Measurements from ENCODE around the gene TMTC1. TPM values are rescaled to one million over a fixed set of nuclear protein-coding genes. Genes with fewer than 3 reads are reported as not detected.
"Not testable (repeated sequence)": the region's sequence is repeated elsewhere in the genome, so short reads cannot be mapped to it uniquely, and the experiment has no call there.

TMTC1 gene
- total RNA-seq, 1 experiment from 2014 or later, result not detected

GRCh38 chr12:29559198-29559597, 224.5 kb downstream of the TMTC1 start:
- Mint-ChIP-seq H3K27me3 (ENCODE audit: insufficient read depth, unreplicated experiment) (peaks cover 11% of the 10 kb centered on the region), H3K4me3 (ENCODE audit: unreplicated experiment) (no peak overlapping the region), H3K27ac (ENCODE audit: unreplicated experiment) (no peak overlapping the region), H3K36me3 (ENCODE audit: insufficient read depth, unreplicated experiment) (no peaks in the 10 kb centered on the region), H3K9me3 (ENCODE audit: unreplicated experiment) (peaks cover 5% of the 10 kb centered on the region), H3K4me1 (ENCODE audit: low read depth, unreplicated experiment) (no peaks in the 10 kb centered on the region)
- intact Hi-C loops (cut with micrococcal nuclease; ENCODE audit: unreplicated experiment), result loop anchor here (10.0 kb wide), 1 partner anchor 146 kb away; no protein-coding TSS in a partner anchor
- Histone ChIP-seq H3K4me3 (ENCODE audit: low read depth, low read length) (no peak overlapping the region), H3K4me1 (no peaks in the 10 kb centered on the region), H3K36me3 (ENCODE audit: control insufficient read depth, insufficient read depth, low read length) (no peaks in the 10 kb centered on the region), H3K27me3 (replicated peaks; ENCODE audit: control insufficient read depth, insufficient read depth, low read length) (no peaks in the 10 kb centered on the region), H3K9me3 (no peaks in the 10 kb centered on the region)
- DNase-seq, result no peak
- BruUV-seq (replicated peaks), result no TSS peak
- TF ChIP-seq CTCF (IDR thresholded peaks at IDR 0.05; ENCODE audit: insufficient read depth in 1 of 2, low read depth in 1 of 2, low read length in 1 of 2, severe bottlenecking in 1 of 2, unreplicated experiment in 1 of 2), result no peak
- ChIA-PET CTCF (interaction anchor here (0.5 kb wide), 1 partner anchor 882 kb away, joined by 3 read pairs; no protein-coding TSS in a partner anchor), POLR2A (no interaction called here)

GRCh38 chr12:29556363-29556762, 227.4 kb downstream of the TMTC1 start:
- DNase-seq, result no peak
- POLR2A ChIA-PET, result no interaction called here
- Histone ChIP-seq H3K4me1 (no peaks in the 10 kb centered on the region), H3K9me3 (no peaks in the 10 kb centered on the region), H3K36me3 (ENCODE audit: control insufficient read depth, insufficient read depth, low read length) (no peaks in the 10 kb centered on the region), H3K27me3 (replicated peaks; ENCODE audit: control insufficient read depth, insufficient read depth, low read length) (no peaks in the 10 kb centered on the region), H3K4me3 (ENCODE audit: low read depth, low read length) (no peak overlapping the region)
- H3K4me1 Mint-ChIP-seq (ENCODE audit: low read depth, unreplicated experiment), result no peaks in the 10 kb centered on the region
- CTCF ChIA-PET, result interaction anchor here (0.6 kb wide), 1 partner anchor 301 kb away, joined by 7 read pairs; no protein-coding TSS in a partner anchor
- peaks cover 6% of the 10 kb centered on the region for H3K27me3 Mint-ChIP-seq (ENCODE audit: insufficient read depth, unreplicated experiment)
- H3K4me3 Mint-ChIP-seq (ENCODE audit: unreplicated experiment), result no peak overlapping the region
- no peak for TF ChIP-seq CTCF (IDR thresholded peaks at IDR 0.05; ENCODE audit: insufficient read depth in 1 of 2, low read depth in 1 of 2, low read length in 1 of 2, severe bottlenecking in 1 of 2, unreplicated experiment in 1 of 2)
- intact Hi-C loops (cut with micrococcal nuclease; ENCODE audit: unreplicated experiment), result loop anchor here (10.0 kb wide), 1 partner anchor 148 kb away; no protein-coding TSS in a partner anchor
- BruUV-seq (replicated peaks), result no TSS peak
- H3K27ac Mint-ChIP-seq (ENCODE audit: unreplicated experiment), result no peak overlapping the region
- no peaks in the 10 kb centered on the region for H3K36me3 Mint-ChIP-seq (ENCODE audit: insufficient read depth, unreplicated experiment)
- H3K9me3 Mint-ChIP-seq (ENCODE audit: unreplicated experiment), result no peaks in the 10 kb centered on the region

- H3K9me3 Mint-ChIP-seq (ENCODE audit: unreplicated experiment); H3K27me3 Mint-ChIP-seq (ENCODE audit: insufficient read depth, unreplicated experiment); H3K36me3 Mint-ChIP-seq (ENCODE audit: insufficient read depth, unreplicated experiment); H3K4me3 ChIP-seq (ENCODE audit: low read depth, low read length); DNase-seq; POLR2A ChIA-PET; BruUV-seq (replicated peaks); CTCF ChIA-PET; H3K4me1 ChIP-seq; H3K9me3 ChIP-seq; H3K27ac Mint-ChIP-seq (ENCODE audit: unreplicated experiment); H3K36me3 ChIP-seq (ENCODE audit: control insufficient read depth, insufficient read depth, low read length); H3K4me1 Mint-ChIP-seq (ENCODE audit: low read depth, unreplicated experiment); H3K4me3 Mint-ChIP-seq (ENCODE audit: unreplicated experiment); H3K27me3 ChIP-seq (replicated peaks; ENCODE audit: control insufficient read depth, insufficient read depth, low read length): not testable (repeated sequence)
- intact Hi-C loops (cut with micrococcal nuclease; ENCODE audit: unreplicated experiment), result loop anchor here (10.0 kb wide), 1 partner anchor 149 kb away; no protein-coding TSS in a partner anchor
Measured at GRCh38 chr12:29555451-29555850, 228.3 kb downstream of the TMTC1 start.
